HT-29 (cell line): ENCODE data around the gene EXOC3L4. TPM values are rescaled to one million over a fixed set of nuclear protein-coding genes. Genes with fewer than 3 reads are reported as not detected.

Experiments used
- DNase-seq: peaks from one replicate; pipeline ENCODE4 v3.0.0-alpha.2; 2015; ENCODE audit warnings: low spot score
- total RNA-seq: library from RNA; depleted of rRNA; stranded (reverse); fragments of >200 nt; shearing (Covaris generic); gene quantifications from 2 replicates; pipeline ENCODE4 v1.2.3, GENCODE V29; 2014

Gene EXOC3L4
- total RNA-seq, 1 experiment from 2014 or later: 3.9 TPM

DNA sequence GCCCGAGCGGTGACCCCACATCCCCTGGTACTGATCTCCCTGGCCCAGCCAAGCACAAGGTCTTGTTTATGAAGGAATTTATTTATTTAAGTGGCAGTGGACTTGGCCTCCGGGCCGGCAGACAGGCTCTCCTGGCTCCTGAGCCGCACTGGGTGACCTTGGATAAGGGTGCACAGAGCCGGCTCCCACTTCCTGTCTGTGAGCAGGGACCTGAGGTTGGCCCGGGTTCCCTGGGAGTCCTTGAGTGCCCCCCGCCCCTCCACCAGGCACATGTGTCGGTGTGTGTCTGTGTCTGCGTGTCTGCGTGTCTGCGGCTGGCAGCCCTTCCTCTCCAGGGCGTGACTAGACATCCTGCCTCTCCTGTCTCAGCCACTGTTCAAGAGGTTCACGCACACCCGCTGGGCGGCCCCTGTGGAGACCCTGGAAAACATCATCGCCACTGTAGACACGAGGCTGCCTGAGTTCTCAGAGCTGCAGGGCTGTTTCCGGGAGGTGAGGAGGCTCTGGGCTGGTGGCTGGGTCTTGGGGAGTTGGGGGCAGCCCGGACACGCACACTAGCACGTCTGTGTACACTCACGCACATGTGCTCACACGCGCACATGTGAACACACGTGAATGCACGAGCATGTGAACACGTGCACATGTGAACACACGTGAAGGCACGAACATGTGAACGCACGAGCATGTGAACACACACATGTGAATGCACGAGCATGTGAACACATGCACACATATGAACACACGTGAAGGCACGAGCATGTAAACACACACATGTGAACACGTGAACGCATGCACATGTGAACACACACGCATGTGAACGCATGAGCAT is 38.1 kb downstream of the EXOC3L4 start:
- DNase-seq: no peak

- DNase-seq: no peak
Measured at GRCh38 chr14:103133210-103134140, 39.0 kb downstream of the EXOC3L4 start.

DNA sequence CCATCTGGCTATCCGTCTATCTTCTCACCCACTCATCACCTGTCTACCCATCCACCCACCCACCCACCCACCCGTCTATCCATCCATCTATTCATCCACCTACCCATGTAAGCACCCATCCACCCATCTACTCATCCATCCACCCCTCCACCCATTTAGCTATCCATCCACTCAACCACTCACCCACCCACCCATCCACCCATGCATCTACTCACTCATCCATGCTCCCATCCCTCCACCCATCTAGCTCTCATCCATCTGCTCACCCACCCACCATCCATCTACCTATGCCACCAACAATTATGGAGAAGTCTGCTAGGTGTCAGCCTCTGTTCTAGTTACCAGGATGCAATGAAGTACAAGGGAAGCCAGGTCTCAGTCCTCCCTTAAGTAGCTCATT is 39.9 kb downstream of the EXOC3L4 start:
- DNase-seq: no peak

DNA sequence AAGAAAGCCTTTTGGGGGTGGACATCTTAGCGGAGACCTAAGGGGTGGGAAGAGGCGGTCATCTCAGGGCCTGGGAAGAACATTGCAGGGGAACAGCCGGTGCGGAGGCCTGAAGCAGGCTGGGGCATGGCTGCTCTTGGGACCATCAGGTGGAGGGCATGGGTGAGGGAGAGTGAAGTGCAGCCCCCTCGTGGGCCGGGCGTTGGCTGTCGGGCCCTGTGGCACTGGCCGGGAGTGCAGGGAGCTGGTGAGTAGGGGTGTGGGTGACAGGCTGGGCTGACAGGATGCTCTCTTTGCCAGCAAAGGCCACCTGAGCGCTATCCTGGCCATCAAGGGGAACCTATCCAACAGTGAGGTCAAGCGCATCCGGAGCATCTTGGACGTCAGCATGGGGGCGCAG is 40.4 kb downstream of the EXOC3L4 start:
- DNase-seq: no peak

DNA sequence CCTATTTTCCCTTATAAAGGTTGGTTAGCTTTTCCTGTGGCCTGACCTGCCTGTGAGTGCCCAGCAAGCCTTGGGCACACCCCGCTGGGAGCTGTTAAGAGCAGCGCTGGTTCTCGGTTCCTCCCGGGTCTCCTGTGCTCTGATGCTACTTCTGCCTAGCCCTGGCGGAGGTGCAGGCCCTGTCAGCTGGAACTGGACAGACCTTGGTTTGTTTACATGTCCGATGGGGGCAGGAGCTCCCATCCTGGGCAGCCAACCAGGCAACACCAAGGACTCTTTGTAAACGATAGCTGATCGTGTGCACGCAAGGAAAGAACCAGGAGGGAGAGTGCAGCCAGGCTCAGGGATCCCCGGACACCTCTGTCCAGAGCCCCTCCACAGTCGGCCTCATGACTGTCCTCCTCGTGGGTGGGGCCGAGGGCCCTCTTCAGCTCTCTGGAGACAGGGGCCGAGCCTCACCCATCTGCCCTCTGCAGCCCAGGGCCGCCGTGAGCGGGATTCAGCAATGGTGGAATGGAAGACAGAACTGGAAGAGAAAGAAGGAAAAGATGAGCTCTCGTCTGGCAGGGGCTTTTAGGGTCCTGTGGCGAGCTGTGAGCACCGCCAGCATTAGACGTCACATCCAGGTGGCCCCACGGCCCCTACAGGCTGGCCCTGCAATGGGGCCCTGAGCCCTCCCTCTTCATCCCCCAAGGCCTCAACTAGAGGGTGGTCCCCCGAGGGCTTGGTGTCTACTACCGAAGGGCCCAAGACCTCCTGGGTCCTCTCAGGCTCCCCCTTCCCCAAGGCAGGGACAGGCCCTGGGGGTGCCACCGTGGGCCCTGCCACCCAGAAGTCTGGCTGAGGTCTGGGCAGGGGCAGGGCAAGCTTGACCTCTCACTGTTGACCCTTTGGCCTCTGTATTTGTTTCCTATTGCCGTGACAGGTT is 41.1 kb downstream of the EXOC3L4 start:
- DNase-seq: no peak

DNA sequence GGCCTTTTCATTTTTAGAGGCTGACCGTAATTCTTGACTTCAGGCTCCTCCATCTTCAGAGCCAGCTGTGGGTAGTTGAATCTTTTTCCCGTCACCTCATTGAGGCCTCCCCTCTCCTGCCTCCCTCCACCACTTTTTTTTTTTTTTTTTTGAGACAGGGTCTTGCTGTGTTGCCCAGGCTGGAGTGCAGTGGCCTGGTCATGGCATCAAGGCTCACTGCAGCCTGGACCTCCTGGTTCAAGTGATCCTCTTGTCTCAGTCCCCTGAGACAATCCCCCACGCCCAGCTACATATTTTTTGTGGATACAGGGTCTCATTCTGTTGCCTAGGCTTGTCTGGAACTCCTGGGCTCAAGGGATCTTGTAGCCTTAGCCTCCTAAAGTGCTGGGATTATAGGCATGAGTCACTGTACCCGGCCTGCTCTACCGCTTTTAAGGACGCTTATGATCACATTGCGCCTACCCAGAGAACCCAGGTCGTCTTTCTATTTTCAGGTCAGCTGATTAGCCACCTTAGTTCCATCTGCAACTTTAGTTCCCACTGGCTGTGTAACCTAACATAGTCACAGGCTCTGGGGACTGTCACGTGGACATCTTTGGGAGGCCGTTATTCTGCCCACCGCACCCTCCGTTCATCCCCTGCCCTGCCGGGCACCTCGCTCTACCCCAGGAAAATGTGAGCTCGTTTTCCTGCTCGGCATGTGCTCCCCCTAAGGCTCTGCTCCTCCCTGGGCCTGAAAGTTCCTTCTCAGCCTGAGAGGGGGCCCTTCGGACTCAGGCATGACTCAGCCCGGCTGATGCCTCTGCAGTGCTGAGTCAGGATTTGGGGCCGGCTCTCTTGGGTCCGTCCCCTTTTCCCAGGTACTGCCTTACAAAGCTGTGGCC is 42.1 kb downstream of the EXOC3L4 start:
- DNase-seq: peak; percentile 67

- DNase-seq: no peak
Measured at GRCh38 chr14:103137689-103138300, 43.3 kb downstream of the EXOC3L4 start.

DNA sequence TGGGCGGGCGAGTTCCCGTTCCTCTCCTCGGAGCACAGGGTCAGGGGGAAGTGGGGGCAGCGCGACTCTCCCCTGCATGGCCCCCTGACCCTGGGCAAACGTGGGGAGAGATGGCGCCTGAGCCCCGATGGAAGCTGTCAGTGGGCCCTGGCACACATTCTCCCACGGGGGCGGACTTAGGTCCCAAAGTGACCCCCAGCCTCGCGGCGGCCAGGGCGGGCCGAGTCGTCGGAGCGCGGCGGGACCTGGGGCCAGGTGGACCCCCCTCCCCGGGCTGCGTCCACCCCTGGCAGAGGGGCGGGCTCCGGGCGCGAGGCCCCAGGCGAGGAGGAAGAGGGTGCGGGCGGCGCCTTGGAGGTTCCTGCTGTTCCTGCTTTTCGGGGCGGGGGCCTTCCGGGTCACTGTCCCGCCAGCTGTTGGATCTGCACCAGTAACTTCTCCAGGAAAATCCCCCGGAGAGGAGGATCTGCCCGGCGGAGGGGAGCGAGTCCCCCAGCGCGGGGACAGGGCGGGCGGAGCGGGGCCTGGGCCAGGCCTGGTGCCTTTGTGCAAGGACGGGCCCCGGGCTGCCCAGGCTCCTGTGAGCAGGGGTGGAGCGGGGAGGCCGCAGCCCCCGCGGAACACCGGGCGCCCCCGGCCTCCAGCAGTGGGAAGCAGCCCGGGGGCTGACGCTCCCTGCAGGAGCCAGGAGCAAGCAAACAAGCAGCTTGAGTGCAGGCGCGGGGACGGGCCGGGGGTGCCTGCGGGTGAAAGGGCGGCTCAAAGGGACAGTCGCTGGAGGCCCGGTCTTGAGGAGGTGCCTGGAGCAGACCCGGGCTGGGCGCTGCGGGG is 44.0 kb downstream of the EXOC3L4 start:
- no peak for DNase-seq

GRCh38 chr14:103139132-103140025 is 44.9 kb downstream of the EXOC3L4 start:
- DNase-seq: no peak

GRCh38 chr14:103140316-103141109 is 46.0 kb downstream of the EXOC3L4 start:
- peak; percentile 55 for DNase-seq

GRCh38 chr14:103141117-103141796 is 46.7 kb downstream of the EXOC3L4 start:
- peak; percentile 55 for DNase-seq

DNA sequence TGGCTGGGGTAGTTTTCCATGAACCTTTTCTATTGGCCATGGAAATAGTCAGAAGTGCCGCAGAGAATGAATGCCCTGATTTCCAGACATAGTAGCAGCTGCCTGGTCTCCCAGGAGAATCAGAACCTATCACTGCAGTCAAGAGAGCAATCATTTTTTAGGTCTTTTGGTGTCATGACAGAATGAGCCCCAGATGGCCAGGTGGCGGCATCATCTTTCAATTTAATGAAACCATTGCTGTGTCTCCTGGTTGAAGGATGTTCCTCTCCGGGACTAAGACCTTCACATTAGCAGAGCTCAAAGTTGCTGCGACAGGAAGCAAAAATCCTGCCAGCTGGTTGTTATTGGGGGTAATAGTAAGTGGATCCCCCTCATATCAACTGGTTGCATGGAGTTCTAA is 47.5 kb downstream of the EXOC3L4 start:
- DNase-seq: no peak

GRCh38 chr14:103142721-103143302 is 48.3 kb downstream of the EXOC3L4 start:
- no peak for DNase-seq

DNA sequence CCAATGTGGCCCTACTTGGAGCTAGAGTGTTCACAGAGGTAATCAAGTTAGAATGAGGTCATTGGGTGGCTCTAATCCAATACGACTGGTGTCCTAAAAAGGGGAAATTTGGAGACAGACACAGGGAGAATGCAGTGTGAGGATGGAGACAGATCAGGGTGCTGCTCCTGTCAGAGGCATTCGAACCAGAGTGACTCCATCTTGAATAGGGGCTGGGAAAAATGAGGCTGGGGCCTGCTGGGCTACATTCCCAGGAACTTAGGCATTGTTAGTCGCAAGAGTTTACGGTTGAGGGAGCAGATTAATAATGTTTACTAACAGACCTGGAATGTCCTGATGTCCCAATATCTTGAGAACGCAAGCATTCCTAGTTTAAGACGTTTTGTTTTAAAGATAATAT is 49.0 kb downstream of the EXOC3L4 start:
- no peak for DNase-seq

GRCh38 chr14:103144085-103144484 is 49.6 kb downstream of the EXOC3L4 start:
- DNase-seq: peak; percentile 66

GRCh38 chr14:103146141-103146709 is 51.7 kb downstream of the EXOC3L4 start:
- no peak for DNase-seq
